Measurements from ENCODE around the gene FAM221B.

FAM221B gene

DNA sequence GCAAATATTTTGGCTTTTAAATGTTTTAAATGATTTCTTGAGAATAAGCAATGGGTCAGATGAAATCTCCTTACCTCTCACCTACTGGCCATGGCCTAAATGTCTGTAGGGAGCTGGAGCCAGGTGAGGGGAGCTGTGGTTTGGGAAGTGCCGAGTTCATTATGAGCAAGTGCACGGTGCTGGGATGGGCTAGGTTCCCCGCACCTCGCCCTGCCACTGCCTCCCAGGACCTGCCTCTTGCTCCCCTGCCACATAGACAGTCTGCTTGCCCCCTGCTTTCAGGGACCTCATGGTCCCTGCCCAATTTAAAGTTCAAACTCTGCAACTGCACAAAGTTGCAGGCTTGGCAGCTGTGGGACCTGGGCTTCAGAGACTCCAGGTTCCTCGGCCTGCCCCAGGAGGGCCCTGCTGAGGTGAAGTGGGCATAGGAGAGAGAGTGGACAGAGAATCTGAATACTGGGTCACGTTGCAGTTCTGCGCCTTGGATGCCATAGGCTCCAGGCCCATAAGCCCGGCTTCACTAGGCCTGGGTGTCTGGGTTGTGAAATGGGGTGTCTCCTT, 36.2 kb upstream of the FAM221B start:
- DNase-seq (ENCODE audit: insufficient read length, low spot score): no peak
- FAIRE-seq: no peak

DNA sequence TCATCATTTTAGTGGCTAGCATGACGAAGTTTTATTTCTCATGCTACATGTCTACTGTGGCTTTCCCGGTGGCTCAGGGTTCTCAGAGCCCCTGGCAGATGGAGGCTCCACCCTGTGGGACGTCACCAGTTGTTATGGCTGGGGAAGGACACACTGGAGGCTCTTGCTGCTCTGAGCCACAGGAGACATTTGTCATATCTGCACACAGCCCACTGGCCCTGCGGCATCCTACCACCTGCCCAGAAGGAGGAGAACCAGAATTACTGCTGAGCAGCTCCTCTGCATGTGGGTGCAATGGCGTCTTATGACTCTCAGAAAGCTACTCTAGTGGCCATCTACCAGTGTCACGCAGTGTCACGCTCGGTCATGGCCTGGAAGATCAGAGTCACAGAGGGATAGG, 35.1 kb upstream of the FAM221B start:
- TF ChIP-seq, protein P1, sequence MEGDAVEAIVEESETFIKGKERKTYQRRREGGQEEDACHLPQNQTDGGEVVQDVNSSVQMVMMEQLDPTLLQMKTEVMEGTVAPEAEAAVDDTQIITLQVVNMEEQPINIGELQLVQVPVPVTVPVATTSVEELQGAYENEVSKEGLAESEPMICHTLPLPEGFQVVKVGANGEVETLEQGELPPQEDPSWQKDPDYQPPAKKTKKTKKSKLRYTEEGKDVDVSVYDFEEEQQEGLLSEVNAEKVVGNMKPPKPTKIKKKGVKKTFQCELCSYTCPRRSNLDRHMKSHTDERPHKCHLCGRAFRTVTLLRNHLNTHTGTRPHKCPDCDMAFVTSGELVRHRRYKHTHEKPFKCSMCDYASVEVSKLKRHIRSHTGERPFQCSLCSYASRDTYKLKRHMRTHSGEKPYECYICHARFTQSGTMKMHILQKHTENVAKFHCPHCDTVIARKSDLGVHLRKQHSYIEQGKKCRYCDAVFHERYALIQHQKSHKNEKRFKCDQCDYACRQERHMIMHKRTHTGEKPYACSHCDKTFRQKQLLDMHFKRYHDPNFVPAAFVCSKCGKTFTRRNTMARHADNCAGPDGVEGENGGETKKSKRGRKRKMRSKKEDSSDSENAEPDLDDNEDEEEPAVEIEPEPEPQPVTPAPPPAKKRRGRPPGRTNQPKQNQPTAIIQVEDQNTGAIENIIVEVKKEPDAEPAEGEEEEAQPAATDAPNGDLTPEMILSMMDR (IDR thresholded peaks at IDR 0.05; ENCODE audit: insufficient read depth, missing control alignments): no peak
- DNase-seq (ENCODE audit: insufficient read length, low spot score) (no peak), FAIRE-seq (no peak)

More for the DNA sequence above, 36.2 kb upstream of the FAM221B start:
- TF ChIP-seq, protein P1 (IDR thresholded peaks at IDR 0.05; ENCODE audit: insufficient read depth, missing control alignments): no peak

DNA sequence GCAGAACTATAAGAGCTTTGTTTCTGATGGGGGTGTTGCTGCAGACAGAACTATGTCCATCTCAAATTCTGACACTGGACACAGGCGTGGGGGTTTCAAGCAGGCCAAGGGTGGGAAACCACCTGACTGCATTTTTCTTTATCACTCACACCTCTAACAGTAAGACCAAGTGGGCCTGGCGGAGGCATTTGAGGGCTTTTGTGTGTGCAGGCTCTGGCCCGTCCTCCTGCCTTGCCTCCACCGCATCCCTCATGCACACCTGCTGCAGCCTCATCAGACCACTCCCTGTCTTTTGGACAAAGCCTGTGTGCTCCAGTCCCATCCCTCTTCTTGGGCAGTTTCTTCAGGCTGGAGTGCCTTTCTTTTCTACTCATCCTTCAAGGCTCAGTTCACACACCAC, 33.8 kb upstream of the FAM221B start:
- FAIRE-seq: no peak
- no peak for DNase-seq (ENCODE audit: insufficient read length, low spot score)
- TF ChIP-seq, protein P1 (IDR thresholded peaks at IDR 0.05; ENCODE audit: insufficient read depth, missing control alignments): no peak

DNA sequence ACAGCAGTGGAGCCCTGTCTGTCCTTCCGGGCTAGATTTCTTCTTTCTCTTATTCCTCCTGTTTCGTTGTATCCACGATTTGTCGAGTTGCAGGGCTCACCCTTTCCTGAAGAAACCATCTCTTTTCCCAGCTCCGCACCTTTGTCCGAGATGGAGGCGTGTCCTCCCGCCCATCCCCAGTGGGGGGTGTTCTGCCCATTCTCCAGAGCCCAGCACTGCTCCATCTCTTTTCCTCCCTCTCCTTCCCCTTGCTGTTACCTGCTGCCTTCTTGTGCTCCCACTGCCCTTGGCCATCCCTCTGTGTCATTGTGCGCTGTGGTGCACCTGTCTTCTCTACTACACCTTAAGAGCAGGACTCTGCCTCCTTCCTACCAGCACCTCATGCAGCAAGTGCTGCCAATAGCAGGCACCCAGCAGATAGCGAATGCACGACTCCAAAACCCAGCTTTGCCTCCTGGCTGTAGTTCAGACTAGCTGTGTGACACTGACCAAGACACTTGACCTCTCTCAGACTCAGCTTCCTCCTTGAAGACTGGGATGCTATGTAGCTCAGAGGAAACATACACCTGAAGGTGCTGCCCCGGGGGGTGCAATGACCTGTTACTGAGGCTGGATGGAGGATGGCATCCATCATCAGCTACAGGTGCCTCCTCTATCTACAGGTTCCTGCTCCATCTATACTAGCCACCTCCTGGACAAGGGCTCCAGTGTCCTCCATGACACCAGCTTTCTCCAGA, 32.8 kb upstream of the FAM221B start:
- DNase-seq (ENCODE audit: insufficient read length, low spot score) (no peak), FAIRE-seq (no peak)
- TF ChIP-seq, protein P1 (IDR thresholded peaks at IDR 0.05; ENCODE audit: insufficient read depth, missing control alignments): no peak

DNA sequence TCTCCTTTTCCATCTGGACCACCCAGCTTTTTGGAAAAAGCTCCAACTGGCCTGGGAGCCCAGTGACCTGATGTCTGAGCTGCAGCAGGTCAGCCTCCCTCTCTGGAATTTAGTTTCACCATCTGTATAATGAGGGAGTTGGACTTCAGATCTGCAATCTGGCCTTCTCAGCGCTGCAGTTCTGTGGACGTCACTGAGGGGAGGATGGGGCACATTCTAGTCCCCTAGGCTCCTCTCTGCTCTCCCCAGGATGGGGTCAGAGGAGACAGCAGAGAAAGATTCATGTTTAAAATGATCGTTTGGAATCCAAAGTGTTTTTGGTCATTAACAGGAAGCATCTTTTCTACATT, 31.4 kb upstream of the FAM221B start:
- DNase-seq (ENCODE audit: insufficient read length, low spot score): no peak
- TF ChIP-seq, protein P1 (IDR thresholded peaks at IDR 0.05; ENCODE audit: insufficient read depth, missing control alignments): no peak
- no peak for FAIRE-seq

DNA sequence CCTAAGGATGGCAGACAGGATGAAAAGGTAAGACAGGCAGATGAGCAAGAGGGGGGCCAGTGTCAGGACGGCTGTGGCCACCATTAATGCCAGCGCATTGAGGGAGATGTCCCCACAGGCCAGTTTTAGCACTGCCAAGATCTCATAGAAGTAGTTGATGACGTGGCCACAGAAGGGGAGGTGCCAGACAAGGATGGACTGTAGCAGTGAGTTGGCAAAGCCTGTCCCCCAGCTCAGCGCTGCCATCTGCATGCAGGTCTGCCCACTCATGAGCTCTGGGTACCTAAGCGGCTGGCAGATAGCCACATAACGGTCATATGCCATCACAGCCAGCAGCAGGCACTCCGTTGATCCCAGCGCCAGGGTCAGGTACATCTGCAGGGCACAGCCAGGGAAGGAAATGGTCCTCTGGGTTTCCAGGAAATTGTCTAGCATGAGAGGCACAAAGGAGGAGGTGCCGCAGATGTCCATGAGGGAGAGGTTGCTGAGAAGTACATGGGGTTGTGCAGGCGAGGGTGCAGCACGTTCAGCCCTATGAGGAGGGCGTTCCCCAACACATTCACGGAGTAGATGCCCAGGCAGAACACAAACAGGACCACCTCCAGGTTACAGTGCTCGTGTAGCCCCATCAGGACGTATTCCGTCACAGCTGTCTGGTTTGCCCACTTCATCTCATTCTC, 30.9 kb upstream of the FAM221B start:
- TF ChIP-seq, protein P1 (IDR thresholded peaks at IDR 0.05; ENCODE audit: insufficient read depth, missing control alignments): no peak
- no peak for DNase-seq (ENCODE audit: insufficient read length, low spot score)

DNA sequence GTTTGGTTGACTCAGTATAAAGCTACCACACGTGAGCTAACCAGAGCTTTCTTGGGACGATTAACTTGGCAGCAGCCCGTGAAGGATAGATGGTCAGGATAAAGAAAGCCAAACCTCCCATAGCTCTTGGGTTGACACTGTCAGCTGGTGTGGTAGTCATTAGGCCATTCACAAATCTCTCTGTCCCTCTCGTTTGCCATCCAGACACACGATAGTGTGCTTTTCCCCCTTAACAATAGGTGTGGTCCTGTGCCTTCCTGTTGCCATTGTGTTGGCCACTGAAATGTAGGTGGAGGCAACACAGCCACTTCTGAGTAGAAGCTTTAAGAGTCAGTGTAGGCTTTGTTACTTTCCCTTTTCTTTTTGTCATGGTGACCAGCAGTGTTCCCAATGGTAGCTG, 29.9 kb upstream of the FAM221B start:
- FAIRE-seq (no peak), DNase-seq (ENCODE audit: insufficient read length, low spot score) (no peak)
- TF ChIP-seq, protein P1 (IDR thresholded peaks at IDR 0.05; ENCODE audit: insufficient read depth, missing control alignments): no peak

More for the DNA sequence above, 30.9 kb upstream of the FAM221B start:
- no peak for FAIRE-seq

Measured in D721Med (cell line).